ENCODE data around the gene C11orf16.
A peak's percentile ranks its signal among the peaks of the same experiment; 100 is the strongest.
"Not testable (repeated sequence)": the region's sequence is repeated elsewhere in the genome, so short reads cannot be mapped to it uniquely, and the experiment has no call there.

The C11orf16 gene

GRCh38 chr11:8937159-8937558 lies 4.4 kb upstream of the C11orf16 start:
- DNase-seq (ENCODE audit: low read depth): no peak

GRCh38 chr11:8935789-8936188 lies 3.0 kb upstream of the C11orf16 start:
- DNase-seq (ENCODE audit: low read depth): not testable (repeated sequence)

GRCh38 chr11:8934742-8935488 lies 2.2 kb upstream of the C11orf16 start:
- DNase-seq (ENCODE audit: low read depth): no peak

GRCh38 chr11:8933931-8934330 lies 1.2 kb upstream of the C11orf16 start:
- DNase-seq (ENCODE audit: low read depth): no peak

- DNase-seq (ENCODE audit: low read depth): no peak
These were observed 2.1 kb downstream of the C11orf16 start for GRCh38 chr11:8930456-8931175.

- DNase-seq (ENCODE audit: low read depth): no peak
These were observed 3.6 kb downstream of the C11orf16 start for GRCh38 chr11:8928981-8929615.

- DNase-seq (ENCODE audit: low read depth): no peak
These were observed 4.5 kb downstream of the C11orf16 start for GRCh38 chr11:8928205-8928604.

GRCh38 chr11:8927233-8927632 lies 5.5 kb downstream of the C11orf16 start:
- no peak for DNase-seq (ENCODE audit: low read depth)

GRCh38 chr11:8926236-8926635 lies 6.5 kb downstream of the C11orf16 start:
- DNase-seq (ENCODE audit: low read depth): no peak

- DNase-seq (ENCODE audit: low read depth): no peak
These were observed 7.0 kb downstream of the C11orf16 start for GRCh38 chr11:8925711-8926110.

GRCh38 chr11:8922691-8923090 lies 10.1 kb downstream of the C11orf16 start:
- no peak for DNase-seq (ENCODE audit: low read depth)

GRCh38 chr11:8917157-8917825 lies 15.5 kb downstream of the C11orf16 start:
- no peak for DNase-seq (ENCODE audit: low read depth)

GRCh38 chr11:8914661-8915018 lies 18.1 kb downstream of the C11orf16 start:
- DNase-seq (ENCODE audit: low read depth): no peak

GRCh38 chr11:8913961-8914660 lies 18.6 kb downstream of the C11orf16 start:
- DNase-seq (ENCODE audit: low read depth): no peak

GRCh38 chr11:8911029-8911823 lies 21.5 kb downstream of the C11orf16 start, which contains the start of gene AKIP1:
AKIP1 (plus strand) TSS chr11:8911189; CDS start chr11:8911450, 261 bp downstream.
- peak; percentile 80 for DNase-seq (ENCODE audit: low read depth)

- DNase-seq (ENCODE audit: low read depth): no peak
These were observed 22.1 kb downstream of the C11orf16 start for GRCh38 chr11:8910649-8911026.

- no peak for DNase-seq (ENCODE audit: low read depth)
These were observed 24.6 kb downstream of the C11orf16 start for GRCh38 chr11:8908099-8908498.

- DNase-seq (ENCODE audit: low read depth): no peak
These were observed 25.6 kb downstream of the C11orf16 start for GRCh38 chr11:8907116-8907515.

- no peak for DNase-seq (ENCODE audit: low read depth)
These were observed 27.1 kb downstream of the C11orf16 start for GRCh38 chr11:8905528-8906165.

- DNase-seq (ENCODE audit: low read depth): no peak
These were observed 33.5 kb downstream of the C11orf16 start for GRCh38 chr11:8899119-8899753.

Data from stimulated activated CD8-positive, alpha-beta memory T cell treated with anti-CD3 and anti-CD28 coated beads, Interleukin-7, amount 100 ng/mL, for 24 hours (primary cell).